Measurements from ENCODE around the gene OSBPL7. TPM values are rescaled to one million over a fixed set of nuclear protein-coding genes. Genes with fewer than 3 reads are reported as not detected.

OSBPL7 gene
- total and polyA plus RNA-seq, 4 donors: 0.51 to 2.4 (median 1.4) TPM

- TF ChIP-seq YY1 (IDR thresholded peaks at IDR 0.05): peak; percentile 97
- TF ChIP-seq SP1 (IDR thresholded peaks at IDR 0.05): peak; percentile 46
- peak; percentile 55 for TF ChIP-seq TAF1 (conservative IDR thresholded peaks at IDR 0.05)
- TF ChIP-seq RXRA (IDR thresholded peaks at IDR 0.05): peak; percentile 43 to 65
- TF ChIP-seq HNF4A (conservative IDR thresholded peaks at IDR 0.05): no peak
- peak; percentile 71 to 98 for TF ChIP-seq GABPA (IDR thresholded peaks at IDR 0.05 in 1 of 2, conservative IDR thresholded peaks at IDR 0.05 in 1 of 2)
- peak; percentile 95 for TF ChIP-seq ZBTB33 (IDR thresholded peaks at IDR 0.05)
- TF ChIP-seq EGR1 (IDR thresholded peaks at IDR 0.05; ENCODE audit: low read depth in 2 of 2): peak; percentile 83 to 90
- TF ChIP-seq REST (IDR thresholded peaks at IDR 0.05): peak; percentile 76
- no peak for TF ChIP-seq FOXA2 (IDR thresholded peaks at IDR 0.05)
- TF ChIP-seq ATF3 (IDR thresholded peaks at IDR 0.05): no peak
- TF ChIP-seq MAX (IDR thresholded peaks at IDR 0.05): peak; percentile 86
- H3K9me3 ChIP-seq (ENCODE audit: control insufficient read depth in 4 of 4, low read length in 3 of 4): no peaks in the 10 kb centered on the region
- peak; percentile 92 for DNase-seq (ENCODE audit: low spot score)
- H3K36me3 ChIP-seq (ENCODE audit: control insufficient read depth in 4 of 4, insufficient read depth in 3 of 4, low read depth in 1 of 4, low read length in 3 of 4): peaks cover 6 to 21% (median 15%) of the 10 kb centered on the region in 4 donors
- H3K4me1 ChIP-seq (ENCODE audit: control insufficient read depth in 4 of 4, insufficient read depth in 4 of 4, low read length in 3 of 4): peaks cover 7 to 27% (median 23%) of the 10 kb centered on the region in 4 donors
- no peaks in the 10 kb centered on the region for H3K27me3 ChIP-seq (ENCODE audit: control insufficient read depth in 4 of 4, insufficient read depth in 4 of 4, low read length in 3 of 4)
- H3K4me3 ChIP-seq (ENCODE audit: low read depth in 1 of 3, low read length in 3 of 3): peak within 1 kb of the TSS; percentile 63 to 100 (median 99)
- H3K27ac ChIP-seq (ENCODE audit: low read depth in 1 of 2, low read length in 2 of 2): peak within 1 kb of the TSS; percentile 67 to 78
- under 1% methylated on average over 42 of the region's 42 CpGs for WGBS
- H3K9ac ChIP-seq (ENCODE audit: low read depth in 1 of 2, low read length in 2 of 2): peak within 1 kb of the TSS; percentile 79 to 82
Measured at GRCh38 chr17:47831003-47831933, 9.7 kb upstream of the OSBPL7 start, which contains the start of the genes LRRC46 and MRPL10. Gene LRRC46, plus strand, starts transcription at chr17:47831670. Its CDS starts 320 bp downstream, at chr17:47831990. Gene MRPL10, minus strand, starts transcription at chr17:47831541. Its CDS starts 30 bp downstream, at chr17:47831511.

- Histone ChIP-seq H3K9me3 (ENCODE audit: control insufficient read depth in 4 of 4, low read length in 3 of 4) (no peaks in the 10 kb centered on the region), H3K27ac (ENCODE audit: low read depth in 1 of 2, low read length in 2 of 2) (peak overlapping the region; percentile 67 to 78), H3K36me3 (ENCODE audit: control insufficient read depth in 4 of 4, insufficient read depth in 3 of 4, low read depth in 1 of 4, low read length in 3 of 4) (peaks cover 9 to 21% (median 14%) of the 10 kb centered on the region in 4 donors), H3K27me3 (ENCODE audit: control insufficient read depth in 4 of 4, insufficient read depth in 4 of 4, low read length in 3 of 4) (no peaks in the 10 kb centered on the region), H3K4me1 (ENCODE audit: control insufficient read depth in 4 of 4, insufficient read depth in 4 of 4, low read length in 3 of 4) (peaks cover 7 to 27% (median 23%) of the 10 kb centered on the region in 4 donors), H3K9ac (ENCODE audit: low read depth in 1 of 2, low read length in 2 of 2) (peak overlapping the region; percentile 79 to 82), H3K4me3 (ENCODE audit: low read depth in 1 of 3, low read length in 3 of 3) (peak overlapping the region; percentile 63 to 100 (median 99))
- WGBS: 67% methylated on average over 18 of the region's 18 CpGs
- DNase-seq (ENCODE audit: low spot score): no peak
- TF ChIP-seq CTCF (IDR thresholded peaks at IDR 0.05; ENCODE audit: low read depth, low read length, missing input control): no peak
- TF ChIP-seq TAF1 (conservative IDR thresholded peaks at IDR 0.05): no peak
- no peak for TF ChIP-seq NR2F2 (IDR thresholded peaks at IDR 0.05)
- TF ChIP-seq REST (IDR thresholded peaks at IDR 0.05): no peak
- no peak for TF ChIP-seq ZBTB33 (IDR thresholded peaks at IDR 0.05)
Measured at GRCh38 chr17:47830396-47831002, 8.9 kb upstream of the OSBPL7 start.

Data from liver (tissue), 9 donors.